Measurements from ENCODE around the gene FOXJ3.

Gene FOXJ3

GRCh38 chr1:42333662-42334239 lies 1.3 kb downstream of the FOXJ3 start:
- peak; percentile 18 for DNase-seq

GRCh38 chr1:42332877-42333276 lies 2.2 kb downstream of the FOXJ3 start:
- DNase-seq, result no peak

- DNase-seq, result no peak
These were observed 4.8 kb downstream of the FOXJ3 start for GRCh38 chr1:42330215-42330614.

- DNase-seq, result no peak
These were observed 6.0 kb downstream of the FOXJ3 start for GRCh38 chr1:42328916-42329496.

GRCh38 chr1:42328047-42328625 lies 6.9 kb downstream of the FOXJ3 start:
- no peak for DNase-seq

- DNase-seq, result no peak
These were observed 10.0 kb downstream of the FOXJ3 start for GRCh38 chr1:42325014-42325402.

- no peak for DNase-seq
These were observed 10.5 kb downstream of the FOXJ3 start for GRCh38 chr1:42324398-42325013.

- no peak for DNase-seq
These were observed 11.5 kb downstream of the FOXJ3 start for GRCh38 chr1:42323551-42323950.

- no peak for DNase-seq
These were observed 12.5 kb downstream of the FOXJ3 start for GRCh38 chr1:42322577-42322976.

- DNase-seq, result no peak
These were observed 13.3 kb downstream of the FOXJ3 start for GRCh38 chr1:42321731-42322130.

GRCh38 chr1:42320708-42321107 lies 14.3 kb downstream of the FOXJ3 start:
- no peak for DNase-seq

GRCh38 chr1:42319871-42320484 lies 15.1 kb downstream of the FOXJ3 start:
- no peak for DNase-seq

- no peak for DNase-seq
These were observed 15.7 kb downstream of the FOXJ3 start for GRCh38 chr1:42319128-42319851.

- no peak for DNase-seq
These were observed 16.4 kb downstream of the FOXJ3 start for GRCh38 chr1:42318601-42319000.

- no peak for DNase-seq
These were observed 17.7 kb downstream of the FOXJ3 start for GRCh38 chr1:42317308-42317707.

- DNase-seq, result no peak
These were observed 18.7 kb downstream of the FOXJ3 start for GRCh38 chr1:42316292-42316691.

- DNase-seq, result no peak
These were observed 19.5 kb downstream of the FOXJ3 start for GRCh38 chr1:42315500-42315899.

- DNase-seq, result no peak
These were observed 21.1 kb downstream of the FOXJ3 start for GRCh38 chr1:42313970-42314369.

- no peak for DNase-seq
These were observed 22.3 kb downstream of the FOXJ3 start for GRCh38 chr1:42312576-42313212.

- no peak for DNase-seq
These were observed 23.1 kb downstream of the FOXJ3 start for GRCh38 chr1:42311897-42312296.

GRCh38 chr1:42311138-42311537 lies 23.9 kb downstream of the FOXJ3 start:
- no peak for DNase-seq

GRCh38 chr1:42306977-42307376 lies 28.1 kb downstream of the FOXJ3 start:
- DNase-seq, result no peak

- no peak for DNase-seq
These were observed 29.4 kb downstream of the FOXJ3 start for GRCh38 chr1:42305639-42306038.
